GM18870 (cell line): ENCODE measurements around the gene GSTO2.

ENCODE experiments used
- ATAC-seq: cut with Tn5 transposase; IDR thresholded peaks from one replicate; pipeline ENCODE4 v1.9.1; 2021; ENCODE audit warnings: moderate library complexity; ENCODE audit not compliant: unreplicated experiment

Gene GSTO2

DNA sequence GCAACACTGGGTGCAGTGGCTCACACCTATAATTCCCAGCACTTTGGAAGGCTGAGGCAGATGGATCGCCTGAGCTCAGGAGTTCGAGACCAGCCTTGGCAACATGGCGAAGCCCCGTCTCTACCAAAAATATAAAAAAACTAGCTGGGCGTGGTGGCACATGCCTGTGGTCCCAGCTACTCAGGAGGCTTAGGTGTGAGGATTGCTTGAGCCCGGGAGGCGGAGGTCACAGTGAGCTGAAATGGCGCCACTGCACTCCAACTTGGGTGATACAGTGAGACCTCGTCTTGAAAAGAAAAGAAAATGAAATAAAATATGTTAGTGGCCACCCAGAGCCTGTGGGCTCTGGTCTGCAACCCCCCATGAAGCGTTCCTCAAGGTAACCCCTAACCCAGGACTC, 55.9 kb downstream of the GSTO2 start:
- ATAC-seq, result no peak

GRCh38 chr10:104325436-104326435, 56.8 kb downstream of the GSTO2 start:
- ATAC-seq, result no peak

GRCh38 chr10:104326991-104327610, 58.1 kb downstream of the GSTO2 start:
- no peak for ATAC-seq

DNA sequence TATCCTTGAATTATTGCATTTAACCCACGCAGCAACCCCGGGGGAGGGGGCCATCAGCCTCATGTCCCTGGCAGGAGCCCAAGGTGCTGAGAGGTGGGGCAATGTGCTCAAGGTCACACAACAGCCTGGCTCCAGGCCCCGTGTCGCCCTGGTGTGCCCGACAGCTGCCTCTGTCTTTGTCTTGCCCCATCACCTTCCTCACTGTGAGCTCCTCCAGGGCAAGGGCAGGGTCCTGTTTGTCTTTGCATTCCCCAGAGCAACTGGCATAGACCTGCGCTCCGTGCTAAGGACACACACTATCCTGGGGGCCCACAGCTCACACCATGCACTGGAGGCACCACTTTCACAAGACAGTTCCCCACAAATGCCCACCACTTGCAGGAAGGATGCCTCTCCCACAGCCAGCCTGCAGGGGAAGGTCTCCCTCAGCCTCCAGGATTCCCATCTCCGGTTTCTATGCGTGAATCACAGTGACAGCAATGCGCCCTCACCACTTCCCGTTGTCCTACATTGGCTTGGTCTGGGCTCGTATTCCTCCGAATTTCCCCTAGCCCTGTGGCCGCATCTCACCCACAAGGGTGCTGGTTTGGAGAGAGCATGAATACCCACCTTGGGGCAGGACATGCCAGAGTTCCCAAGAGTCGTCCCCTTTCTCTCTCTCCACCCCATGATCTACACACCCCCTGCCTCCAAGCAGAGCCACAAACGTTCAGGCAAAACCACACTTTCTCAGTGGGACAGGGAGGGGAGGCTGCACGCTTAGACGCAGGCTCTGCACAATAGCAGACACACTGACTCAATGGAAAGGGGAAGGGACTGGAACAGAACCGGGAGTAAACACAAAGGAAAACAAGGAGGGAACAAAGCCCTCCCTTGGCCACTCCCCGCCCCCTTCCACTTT, 59.0 kb downstream of the GSTO2 start:
- ATAC-seq, result no peak

GRCh38 chr10:104328646-104328895, 59.6 kb downstream of the GSTO2 start:
- ATAC-seq, result no peak

DNA sequence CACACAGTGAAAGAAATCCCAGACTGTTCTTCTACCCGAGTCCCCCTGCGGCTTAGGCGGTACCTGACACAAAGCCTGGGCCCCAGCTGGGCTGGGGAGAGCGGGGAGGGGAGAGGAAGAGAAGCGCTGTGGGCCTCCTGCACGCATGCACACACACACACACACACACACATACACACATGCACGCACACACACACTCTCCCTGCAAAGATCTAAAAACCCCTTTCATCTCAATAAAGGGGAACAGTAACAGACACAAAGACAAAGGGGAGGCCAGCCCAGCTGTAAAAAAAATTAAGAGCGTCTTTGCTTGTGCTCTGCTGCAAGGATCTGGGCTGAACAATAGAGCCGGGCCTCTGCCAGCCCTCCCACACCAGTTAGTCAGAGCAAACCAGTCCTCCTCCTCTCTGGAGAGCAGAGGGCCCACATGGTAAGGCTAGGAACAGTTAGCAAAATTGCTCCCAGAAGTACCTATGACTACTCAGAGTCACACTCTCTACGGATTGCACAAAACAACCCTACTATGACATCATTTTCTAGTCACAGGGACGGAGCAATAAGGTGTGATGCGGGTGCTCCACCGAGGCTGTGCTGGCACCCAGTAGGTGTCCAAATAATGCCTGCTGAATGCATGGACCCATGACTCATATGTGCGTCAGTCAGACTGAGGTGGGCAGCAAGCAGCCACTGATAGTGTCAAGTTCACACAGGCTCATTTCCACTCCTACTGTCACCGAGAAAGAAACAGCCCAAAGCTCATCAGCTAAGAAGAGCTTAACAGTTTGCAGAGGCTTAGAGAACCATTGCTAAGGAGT, 60.1 kb downstream of the GSTO2 start:
- peak; percentile 56 for ATAC-seq

DNA sequence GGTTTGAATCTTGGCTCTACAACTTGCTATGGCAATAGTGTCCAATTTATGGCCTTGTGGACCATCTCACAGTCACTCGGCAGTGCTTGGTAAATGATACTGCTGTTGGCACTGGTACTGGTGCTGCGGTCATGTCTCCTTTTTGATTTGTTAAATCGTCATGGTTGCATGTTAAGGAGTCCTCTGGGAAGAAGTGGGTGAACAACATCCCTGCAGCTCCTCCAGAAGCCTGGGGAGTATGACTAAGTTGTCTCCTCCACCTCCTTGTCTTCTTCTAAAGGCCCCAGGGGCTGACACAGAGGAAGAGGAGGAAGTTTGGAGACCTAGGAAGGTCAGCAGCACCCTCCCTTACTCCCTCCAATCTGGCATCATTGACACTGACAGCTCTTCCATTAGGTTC, 60.8 kb downstream of the GSTO2 start:
- ATAC-seq, result no peak

GRCh38 chr10:104330168-104331110, 61.5 kb downstream of the GSTO2 start:
- no peak for ATAC-seq

DNA sequence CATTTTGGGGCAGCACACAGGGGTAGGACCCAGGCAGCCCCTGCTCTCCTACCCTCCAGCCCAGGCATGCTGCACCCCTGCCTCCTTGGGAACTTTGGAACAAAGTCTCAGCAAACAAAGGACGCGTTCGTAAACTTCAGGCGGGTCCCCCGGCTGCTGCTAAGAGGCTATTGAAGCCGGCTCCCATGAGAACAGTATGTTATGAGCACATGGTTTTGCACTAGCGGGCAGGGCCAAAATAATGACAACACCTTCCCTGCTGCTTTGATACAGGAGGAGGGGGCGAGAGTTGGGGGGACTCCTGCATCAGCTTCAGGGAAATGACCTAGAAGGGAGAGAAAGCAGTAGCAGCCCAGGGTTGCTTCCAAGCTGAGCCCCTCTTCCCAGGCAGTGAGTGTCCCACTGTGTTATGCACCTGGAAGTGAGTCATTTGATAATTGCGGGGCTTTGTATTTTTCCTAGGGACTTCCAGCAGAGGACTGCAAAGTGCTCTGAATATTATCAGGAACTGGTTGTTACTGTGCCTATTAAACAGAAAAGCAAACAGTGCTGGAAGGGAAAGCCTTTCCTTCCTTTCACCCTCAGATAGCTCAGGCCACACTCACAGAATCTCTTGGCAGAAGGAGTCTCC, 62.3 kb downstream of the GSTO2 start:
- ATAC-seq, result no peak

GRCh38 chr10:104332243-104333031, 63.5 kb downstream of the GSTO2 start:
- ATAC-seq, result no peak

GRCh38 chr10:104333032-104333727, 64.2 kb downstream of the GSTO2 start:
- no peak for ATAC-seq

GRCh38 chr10:104333728-104334373, 64.9 kb downstream of the GSTO2 start:
- ATAC-seq, result no peak

DNA sequence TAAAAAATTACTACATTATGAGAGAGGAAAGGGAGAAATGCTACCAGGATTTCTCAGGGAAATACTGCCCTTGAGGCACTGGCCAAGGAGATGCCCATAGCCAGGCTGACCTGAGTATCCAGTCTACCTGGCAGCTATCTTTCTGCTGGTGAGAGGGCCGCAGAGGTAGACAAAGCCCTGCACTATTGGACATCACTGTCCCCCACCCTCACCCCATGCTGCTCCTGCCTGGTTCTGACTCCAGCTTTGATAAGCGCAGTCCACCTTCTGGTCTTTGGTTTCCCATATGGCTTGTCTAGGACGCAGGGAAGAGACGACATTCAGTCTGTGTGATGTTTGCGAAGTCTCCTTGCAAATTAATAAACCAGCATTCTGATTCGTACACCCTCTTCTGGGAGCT, 65.6 kb downstream of the GSTO2 start:
- ATAC-seq, result no peak

- ATAC-seq, result no peak
Observed at GRCh38 chr10:104334965-104335650, 66.1 kb downstream of the GSTO2 start.

GRCh38 chr10:104336821-104337467, 68.0 kb downstream of the GSTO2 start:
- peak; percentile 39 for ATAC-seq

- peak; percentile 30 for ATAC-seq
Observed at GRCh38 chr10:104337521-104337984, 68.6 kb downstream of the GSTO2 start.
